Hepatocyte (in vitro differentiated cells): Measurements from ENCODE around the gene DNAJC25. TPM values are rescaled to one million over a fixed set of nuclear protein-coding genes. Genes with fewer than 3 reads are reported as not detected.

Experiments
- DNase-seq: peaks from one replicate; pipeline ENCODE4 v3.0.0-alpha.2; 2016; ENCODE audit warnings: low spot score
- H2AFZ ChIP-seq: fragments of 200-600 bp; sonication (generic); 2 replicates; pipeline ENCODE4 v1.6.0; 2016; ENCODE audit warnings: antibody characterized with exemption, mild to moderate bottlenecking
- H3K27ac ChIP-seq: fragments of 200-600 bp; sonication (generic); 2 replicates; pipeline ENCODE4 v1.5.1; 2016; ENCODE audit warnings: mild to moderate bottlenecking
- H3K27me3 ChIP-seq: fragments of 200-600 bp; sonication (generic); 2 replicates; pipeline ENCODE4 v1.6.1; 2016
- H3K36me3 ChIP-seq: fragments of 200-600 bp; sonication (generic); replicated peaks from 2 replicates; pipeline ENCODE4 v1.5.1; 2016; ENCODE audit warnings: low read depth; ENCODE audit not compliant: insufficient read depth
- H3K4me1 ChIP-seq: fragments of 200-600 bp; sonication (generic); 2 replicates; pipeline ENCODE4 v1.5.1; 2016; ENCODE audit warnings: mild to moderate bottlenecking, moderate library complexity; ENCODE audit not compliant: insufficient read depth
- H3K4me2 ChIP-seq: fragments of 200-600 bp; sonication (generic); 2 replicates; pipeline ENCODE4 v1.6.0; 2016
- H3K4me3 ChIP-seq: fragments of 200-600 bp; sonication (generic); 2 replicates; pipeline ENCODE4 v1.5.1; 2016; ENCODE audit warnings: mild to moderate bottlenecking
- H3K79me2 ChIP-seq: fragments of 200-600 bp; sonication (generic); 2 replicates; pipeline ENCODE4 v1.6.0; 2017; ENCODE audit warnings: mild to moderate bottlenecking
- H3K9me2 ChIP-seq: fragments of 200-600 bp; sonication (generic); replicated peaks from 2 replicates; pipeline ENCODE4 v1.6.0; 2017; ENCODE audit warnings: mild to moderate bottlenecking; ENCODE audit not compliant: insufficient read depth
- H3K9me3 ChIP-seq: fragments of 200-600 bp; sonication (generic); 2 replicates; pipeline ENCODE4 v1.5.1; 2016; ENCODE audit warnings: low read depth, mild to moderate bottlenecking
- H4K20me1 ChIP-seq: fragments of 200-600 bp; sonication (generic); 2 replicates; pipeline ENCODE4 v1.6.0; 2016; ENCODE audit warnings: mild to moderate bottlenecking; ENCODE audit not compliant: insufficient read depth, poor library complexity, severe bottlenecking
- EZH2 ChIP-seq: fragments of 200-600 bp; sonication (generic); IDR thresholded peaks from 2 replicates; pipeline ENCODE4 v1.6.1; 2016; ENCODE audit warnings: antibody characterized with exemption, mild to moderate bottlenecking, borderline replicate concordance
- EZH2phosphoT487 ChIP-seq: fragments of 200-600 bp; sonication (generic); IDR thresholded peaks from one replicate; pipeline ENCODE4 v1.6.1; 2018; ENCODE audit warnings: antibody characterized with exemption, mild to moderate bottlenecking, low read depth, moderate library complexity; ENCODE audit not compliant: unreplicated experiment, severe bottlenecking
- WGBS: methylation state at CpG from one replicate; pipeline ENCODE4 v1.1.6; 2016; ENCODE audit warnings: low lambda C conversion rate; ENCODE audit errors: missing lambda C conversion rate; 5-methylcytosine and 5-hydroxymethylcytosine counted together
- polyA plus RNA-seq: library from polyadenylated mRNA; unstranded; fragments of >200 nt; fragmentation: Nextera tagmentation; extraction: Ambion mirVana; gene quantifications from 2 replicates; pipeline ENCODE4 v1.2.1, GENCODE V29; 2016
- total RNA-seq: library from RNA; depleted of rRNA; stranded (reverse); fragments of >200 nt; gene quantifications from 2 replicates; pipeline ENCODE4 v1.2.3, GENCODE V29; 2014
- TF ChIP-seq, protein P1 (sequence below): fragments of 200-600 bp; sonication (generic); IDR thresholded peaks from 2 replicates; pipeline ENCODE4 v1.5.1; 2016; ENCODE audit warnings: antibody characterized with exemption, mild to moderate bottlenecking; ENCODE audit not compliant: poor library complexity

DNAJC25 gene
- total and polyA plus RNA-seq, 2 experiments from 2014 or later, result 16.1 to 19.8 TPM

DNA sequence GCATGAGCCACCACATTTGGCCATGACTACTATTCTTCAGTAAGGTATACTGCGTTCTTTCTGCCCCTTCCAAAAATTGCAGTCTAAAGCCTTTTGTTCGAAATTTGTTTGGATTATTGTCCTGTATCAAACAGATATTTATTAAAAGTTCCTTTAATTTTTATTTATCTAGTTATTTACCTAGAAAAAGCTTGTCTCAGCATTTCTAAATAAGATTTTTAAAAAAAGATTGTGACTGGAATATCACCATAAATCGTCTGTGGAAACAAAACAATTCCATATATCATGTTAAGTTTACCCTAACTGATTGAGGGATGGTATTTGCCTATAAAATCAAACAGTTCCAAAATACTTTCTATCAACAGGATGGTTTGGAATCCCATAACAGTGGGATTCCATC, 45.0 kb downstream of the DNAJC25 start:
- no peaks in the 10 kb centered on the region for H3K9me2 ChIP-seq
- H3K4me3 ChIP-seq, result no peak overlapping the region
- no peaks in the 10 kb centered on the region for H3K27me3 ChIP-seq
- TF ChIP-seq, protein P1, sequence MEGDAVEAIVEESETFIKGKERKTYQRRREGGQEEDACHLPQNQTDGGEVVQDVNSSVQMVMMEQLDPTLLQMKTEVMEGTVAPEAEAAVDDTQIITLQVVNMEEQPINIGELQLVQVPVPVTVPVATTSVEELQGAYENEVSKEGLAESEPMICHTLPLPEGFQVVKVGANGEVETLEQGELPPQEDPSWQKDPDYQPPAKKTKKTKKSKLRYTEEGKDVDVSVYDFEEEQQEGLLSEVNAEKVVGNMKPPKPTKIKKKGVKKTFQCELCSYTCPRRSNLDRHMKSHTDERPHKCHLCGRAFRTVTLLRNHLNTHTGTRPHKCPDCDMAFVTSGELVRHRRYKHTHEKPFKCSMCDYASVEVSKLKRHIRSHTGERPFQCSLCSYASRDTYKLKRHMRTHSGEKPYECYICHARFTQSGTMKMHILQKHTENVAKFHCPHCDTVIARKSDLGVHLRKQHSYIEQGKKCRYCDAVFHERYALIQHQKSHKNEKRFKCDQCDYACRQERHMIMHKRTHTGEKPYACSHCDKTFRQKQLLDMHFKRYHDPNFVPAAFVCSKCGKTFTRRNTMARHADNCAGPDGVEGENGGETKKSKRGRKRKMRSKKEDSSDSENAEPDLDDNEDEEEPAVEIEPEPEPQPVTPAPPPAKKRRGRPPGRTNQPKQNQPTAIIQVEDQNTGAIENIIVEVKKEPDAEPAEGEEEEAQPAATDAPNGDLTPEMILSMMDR, result no peak
- TF ChIP-seq EZH2, result no peak
- no peaks in the 10 kb centered on the region for H4K20me1 ChIP-seq
- H3K9me3 ChIP-seq, result no peaks in the 10 kb centered on the region
- WGBS, result 93% methylated on average over 3 of the region's 3 CpGs
- H2AFZ ChIP-seq, result no peak overlapping the region
- no peak for DNase-seq
- H3K36me3 ChIP-seq, result no peaks in the 10 kb centered on the region
- H3K4me2 ChIP-seq, result no peak overlapping the region
- H3K4me1 ChIP-seq, result no peaks in the 10 kb centered on the region
- H3K79me2 ChIP-seq, result no peaks in the 10 kb centered on the region
- no peak overlapping the region for H3K27ac ChIP-seq

DNA sequence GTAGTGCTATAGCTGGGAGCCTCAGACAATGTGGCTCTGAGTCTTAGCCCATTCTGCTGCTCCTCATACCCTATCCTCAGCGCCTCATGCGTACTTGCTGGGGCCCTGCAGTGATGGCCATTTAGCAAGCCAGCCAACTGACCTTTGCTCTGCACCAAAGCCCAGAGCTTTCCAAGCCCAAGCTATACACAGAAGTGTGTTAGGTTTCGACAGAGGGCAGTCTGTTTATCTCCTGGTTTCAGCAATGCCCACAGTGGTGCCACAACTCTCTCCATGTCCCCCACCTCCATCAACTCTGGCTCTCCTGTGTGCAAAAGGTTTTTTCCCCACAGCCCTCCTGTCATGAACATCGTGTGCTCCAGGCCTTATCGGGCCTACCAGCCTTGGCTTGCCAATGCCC, 47.2 kb downstream of the DNAJC25 start:
- DNase-seq, result peak; percentile 7
- no peaks in the 10 kb centered on the region for H3K79me2 ChIP-seq
- H3K4me2 ChIP-seq, result no peak overlapping the region
- H3K27me3 ChIP-seq, result no peaks in the 10 kb centered on the region
- no peaks in the 10 kb centered on the region for H3K36me3 ChIP-seq
- no peak overlapping the region for H3K4me3 ChIP-seq
- TF ChIP-seq, protein P1, result no peak
- TF ChIP-seq EZH2 (no peak), EZH2phosphoT487 (no peak)
- no peaks in the 10 kb centered on the region for H3K9me2 ChIP-seq
- no peaks in the 10 kb centered on the region for H3K4me1 ChIP-seq
- H3K27ac ChIP-seq, result no peak overlapping the region
- no peak overlapping the region for H2AFZ ChIP-seq
- no peaks in the 10 kb centered on the region for H4K20me1 ChIP-seq
- H3K9me3 ChIP-seq, result no peaks in the 10 kb centered on the region
- WGBS, result 97% methylated on average over 5 of the region's 5 CpGs

DNA sequence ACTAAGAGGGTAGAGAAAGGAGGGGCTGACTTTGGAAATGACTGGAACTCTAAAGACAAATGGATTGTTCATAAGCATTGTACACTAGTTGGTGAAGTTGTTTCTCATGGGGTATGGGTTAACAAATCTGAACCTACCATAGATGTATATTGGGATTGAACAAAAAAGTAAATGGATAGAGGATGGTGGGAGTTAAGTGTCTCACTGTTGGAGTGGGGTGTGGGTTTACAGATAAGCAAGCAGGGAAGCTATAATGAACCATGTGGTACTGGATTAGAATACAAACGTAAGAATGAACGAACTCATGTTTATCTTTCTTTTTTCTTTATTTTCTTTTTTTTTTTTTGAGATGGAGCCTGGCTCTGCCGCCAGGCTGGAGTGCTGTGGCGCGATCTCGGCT, 48.1 kb downstream of the DNAJC25 start:
- Histone ChIP-seq H3K27me3 (no peaks in the 10 kb centered on the region), H2AFZ (no peak overlapping the region), H4K20me1 (no peaks in the 10 kb centered on the region), H3K9me2 (no peaks in the 10 kb centered on the region), H3K4me1 (no peaks in the 10 kb centered on the region), H3K79me2 (no peaks in the 10 kb centered on the region), H3K36me3 (no peaks in the 10 kb centered on the region), H3K9me3 (no peaks in the 10 kb centered on the region), H3K4me2 (no peak overlapping the region), H3K27ac (no peak overlapping the region), H3K4me3 (no peak overlapping the region)
- WGBS, result 97% methylated on average over 6 of the region's 6 CpGs
- TF ChIP-seq EZH2phosphoT487, result no peak
- no peak for DNase-seq

DNA sequence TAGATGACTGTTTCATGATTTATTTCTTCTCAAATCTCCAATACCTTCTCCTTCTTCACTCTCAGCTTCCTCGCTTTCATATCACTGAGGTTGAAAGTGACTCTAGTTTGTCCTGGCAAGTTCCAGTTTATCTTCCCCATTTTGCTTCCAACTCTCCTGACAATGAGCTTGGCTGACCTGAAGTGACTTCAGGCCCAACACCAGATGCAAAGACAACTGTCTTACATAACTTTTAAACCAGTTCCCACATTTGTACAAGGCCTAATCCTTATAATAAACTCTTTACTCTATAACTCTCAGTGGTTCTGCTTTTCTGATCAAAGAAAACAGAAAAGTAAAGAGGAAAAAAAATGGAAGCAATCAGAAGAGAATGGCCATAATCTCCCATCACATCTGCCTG, 52.3 kb downstream of the DNAJC25 start:
- DNase-seq, result no peak
- Histone ChIP-seq H2AFZ (no peak overlapping the region), H3K4me1 (no peaks in the 10 kb centered on the region), H3K4me3 (no peak overlapping the region), H3K27me3 (no peaks in the 10 kb centered on the region), H3K27ac (no peak overlapping the region), H4K20me1 (no peaks in the 10 kb centered on the region), H3K4me2 (no peak overlapping the region), H3K36me3 (no peaks in the 10 kb centered on the region), H3K79me2 (no peaks in the 10 kb centered on the region), H3K9me2 (no peaks in the 10 kb centered on the region), H3K9me3 (no peaks in the 10 kb centered on the region)
- 100% methylated on average over 1 of the region's 1 CpG for WGBS
- no peak for TF ChIP-seq EZH2phosphoT487
- TF ChIP-seq, protein P1, result no peak
- no peak for TF ChIP-seq EZH2
